Keratinocyte (primary cell): ENCODE data around the gene DLG4. TPM values are rescaled to one million over a fixed set of nuclear protein-coding genes. Genes with fewer than 3 reads are reported as not detected.

ENCODE experiments used
- DNase-seq: peaks from one replicate; pipeline ENCODE4 v3.0.0-alpha.2; 2011; ENCODE audit warnings: low read depth, missing footprints, low spot score
- FAIRE-seq: peaks from 2 replicates; lab custom pipeline; 2011; peaks lifted over from hg19 to GRCh38; lab: Jason Lieb, UNC
- H2AFZ ChIP-seq: 2 replicates; pipeline ENCODE4 v1.6.0; 2012; ENCODE audit warnings: low read length, control low read depth, inconsistent platforms; ENCODE audit not compliant: control insufficient read depth
- H3K27ac ChIP-seq: 2 replicates; pipeline ENCODE4 v1.5.1; 2011; ENCODE audit warnings: low read length; ENCODE audit not compliant: control insufficient read depth, insufficient read depth
- H3K27me3 ChIP-seq: 3 replicates; pipeline ENCODE4 v1.6.0; 2011; ENCODE audit warnings: low read length; ENCODE audit not compliant: control insufficient read depth, insufficient read depth; ENCODE audit errors: extremely low read depth
- H3K36me3 ChIP-seq, 2 experiments: 2 replicates in 1 of 2; 3 replicates in 1 of 2; pipeline ENCODE4 v1.5.1; 2011; ENCODE audit warnings: low read length in 2 of 2, mild to moderate bottlenecking in 1 of 2; ENCODE audit not compliant: control insufficient read depth in 2 of 2, insufficient read depth in 2 of 2; ENCODE audit errors: extremely low read depth in 1 of 2
- H3K4me1 ChIP-seq: 3 replicates; pipeline ENCODE4 v1.5.1; 2011; ENCODE audit warnings: low read length; ENCODE audit not compliant: control insufficient read depth, insufficient read depth; ENCODE audit errors: extremely low read depth
- H3K4me2 ChIP-seq: 3 replicates; pipeline ENCODE4 v1.6.0; 2011; ENCODE audit warnings: low read depth, low read length; ENCODE audit not compliant: control insufficient read depth, insufficient read depth; ENCODE audit errors: extremely low read depth
- H3K4me3 ChIP-seq, 3 experiments: fragments of 200-600 bp in 1 of 3; sonication (generic) in 1 of 3; 2 replicates in 2 of 3; 3 replicates in 1 of 3; pipeline ENCODE4 v1.5.1; 2011 to 2016; ENCODE audit warnings: low read length in 3 of 3, mild to moderate bottlenecking in 3 of 3, control low read depth in 2 of 3, inconsistent platforms in 1 of 3, low read depth in 1 of 3, mixed read lengths in 1 of 3, mixed run types in 1 of 3, moderate library complexity in 1 of 3; ENCODE audit not compliant: control insufficient read depth in 2 of 3, insufficient read depth in 2 of 3; ENCODE audit errors: extremely low read depth in 1 of 3
- H3K79me2 ChIP-seq: 2 replicates; pipeline ENCODE4 v1.6.0; 2012; ENCODE audit warnings: low read length; ENCODE audit not compliant: control insufficient read depth, insufficient read depth
- H3K9ac ChIP-seq: 3 replicates; pipeline ENCODE4 v1.6.0; 2011; ENCODE audit warnings: low read length; ENCODE audit not compliant: control insufficient read depth, insufficient read depth; ENCODE audit errors: extremely low read depth
- H3K9me1 ChIP-seq: 3 replicates; pipeline ENCODE4 v1.6.0; 2011; ENCODE audit warnings: low read length; ENCODE audit not compliant: control insufficient read depth, insufficient read depth; ENCODE audit errors: extremely low read depth
- H3K9me3 ChIP-seq: 2 replicates; pipeline ENCODE4 v1.5.1; 2012; ENCODE audit warnings: low read depth, low read length; ENCODE audit not compliant: control insufficient read depth
- H4K20me1 ChIP-seq: 3 replicates; pipeline ENCODE4 v1.6.0; 2011; ENCODE audit warnings: low read length; ENCODE audit not compliant: control insufficient read depth, insufficient read depth; ENCODE audit errors: extremely low read depth
- EZH2 ChIP-seq: IDR thresholded peaks from one replicate; pipeline ENCODE4 v1.6.1; 2012; ENCODE audit warnings: inconsistent platforms, mild to moderate bottlenecking, low read length, moderate library complexity
- dilution Hi-C: fragments of 300-500 bp; cut with MboI; formaldehyde crosslinking; loops from one replicate; pipeline ENCODE4 v1.7.0; 2020; ENCODE audit warnings: low sequenced_read_pairs; ENCODE audit not compliant: extremely low pct_ligation_motif_present
- polyA plus RNA-seq, 5 experiments: library from polyadenylated mRNA; depleted of rRNA in 3 of 5; stranded (reverse) in 3 of 5; stranded (forward) in 1 of 5; unstranded in 1 of 5; fragments of >200 nt; gene quantifications; 1 replicate in 1 of 5; 2 replicates in 3 of 5; 3 replicates in 1 of 5; pipeline versions ENCODE4 v1.2.1 to v1.2.3, GENCODE V29; 2011 to 2012; ENCODE audit warnings: missing spikeins in 2 of 5, low read depth in 1 of 5, low replicate concordance in 1 of 5
- TF ChIP-seq, protein P1 (sequence below), 3 experiments: IDR thresholded peaks in 1 of 3; conservative IDR thresholded peaks in 1 of 3; optimal IDR thresholded peaks in 1 of 3; 2 replicates in 2 of 3; 3 replicates in 1 of 3; pipeline versions ENCODE3 to v1.5.1; 2011; ENCODE audit warnings: low read length in 3 of 3, mild to moderate bottlenecking in 3 of 3, moderate library complexity in 2 of 3, control low read depth in 1 of 3, inconsistent platforms in 1 of 3; ENCODE audit not compliant: insufficient read depth in 2 of 3; ENCODE audit errors: extremely low read depth in 1 of 3

The DLG4 gene
- polyA plus RNA-seq, 1 donor (not counting 4 experiments of a cell fraction or from before 2014, with no cell fraction given) = 4.5 TPM

GRCh38 chr17:7260651-7261378 is 41.2 kb upstream of the DLG4 start:
- FAIRE-seq = no peak
- Histone ChIP-seq H3K27me3 (no peaks in the 10 kb centered on the region), H3K9ac (peak overlapping the region; percentile 74), H3K4me1 (peaks cover 34% of the 10 kb centered on the region), H2AFZ (peak overlapping the region; percentile 79), H4K20me1 (no peaks in the 10 kb centered on the region), H3K36me3 (peaks cover 4 to 31% of the 10 kb centered on the region in 2 experiments), H3K4me3 (peak overlapping the region; percentile 41 to 42 (median 41)), H3K9me1 (no peaks in the 10 kb centered on the region), H3K79me2 (no peaks in the 10 kb centered on the region), H3K27ac (peak overlapping the region; percentile 40), H3K9me3 (no peaks in the 10 kb centered on the region), H3K4me2 (peak overlapping the region; percentile 92)
- TF ChIP-seq, protein P1, sequence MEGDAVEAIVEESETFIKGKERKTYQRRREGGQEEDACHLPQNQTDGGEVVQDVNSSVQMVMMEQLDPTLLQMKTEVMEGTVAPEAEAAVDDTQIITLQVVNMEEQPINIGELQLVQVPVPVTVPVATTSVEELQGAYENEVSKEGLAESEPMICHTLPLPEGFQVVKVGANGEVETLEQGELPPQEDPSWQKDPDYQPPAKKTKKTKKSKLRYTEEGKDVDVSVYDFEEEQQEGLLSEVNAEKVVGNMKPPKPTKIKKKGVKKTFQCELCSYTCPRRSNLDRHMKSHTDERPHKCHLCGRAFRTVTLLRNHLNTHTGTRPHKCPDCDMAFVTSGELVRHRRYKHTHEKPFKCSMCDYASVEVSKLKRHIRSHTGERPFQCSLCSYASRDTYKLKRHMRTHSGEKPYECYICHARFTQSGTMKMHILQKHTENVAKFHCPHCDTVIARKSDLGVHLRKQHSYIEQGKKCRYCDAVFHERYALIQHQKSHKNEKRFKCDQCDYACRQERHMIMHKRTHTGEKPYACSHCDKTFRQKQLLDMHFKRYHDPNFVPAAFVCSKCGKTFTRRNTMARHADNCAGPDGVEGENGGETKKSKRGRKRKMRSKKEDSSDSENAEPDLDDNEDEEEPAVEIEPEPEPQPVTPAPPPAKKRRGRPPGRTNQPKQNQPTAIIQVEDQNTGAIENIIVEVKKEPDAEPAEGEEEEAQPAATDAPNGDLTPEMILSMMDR (optimal IDR thresholded peaks at IDR 0.05 in 1 of 3, IDR thresholded peaks at IDR 0.05 in 1 of 3, conservative IDR thresholded peaks at IDR 0.05 in 1 of 3; ENCODE audit: extremely low read depth in 1 of 3, insufficient read depth in 2 of 3, low read length in 3 of 3) = no peak
- dilution Hi-C loops = no loop called here
- no peak for DNase-seq

DNA sequence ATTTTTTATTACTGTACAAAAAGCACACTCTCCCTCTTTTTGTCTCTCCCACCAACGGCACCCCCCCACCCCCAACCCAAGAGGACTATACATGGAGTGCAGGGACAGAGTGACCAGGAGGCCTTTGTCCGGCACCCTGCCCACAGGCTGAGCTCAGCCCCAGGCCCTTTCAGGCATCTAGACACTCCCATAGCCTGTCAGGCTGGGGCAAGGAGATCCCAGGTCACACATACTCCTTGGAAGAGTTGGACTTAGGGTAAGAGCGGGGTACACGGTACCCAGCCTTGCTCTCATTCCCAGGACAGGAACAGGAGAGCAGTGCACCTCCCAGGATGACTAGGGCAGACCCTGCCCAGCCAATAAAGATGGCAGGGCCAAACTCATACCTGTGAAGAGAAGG is 40.5 kb upstream of the DLG4 start:
- Histone ChIP-seq H3K4me2 (peak overlapping the region; percentile 92), H3K4me3 (peak overlapping the region in 1 of 3 experiments; percentile 41), H3K9me1 (no peaks in the 10 kb centered on the region), H3K27me3 (no peaks in the 10 kb centered on the region), H3K36me3 (peaks cover 4 to 31% of the 10 kb centered on the region in 2 experiments), H4K20me1 (no peaks in the 10 kb centered on the region), H3K9me3 (no peaks in the 10 kb centered on the region), H3K9ac (peak overlapping the region; percentile 74), H3K79me2 (no peaks in the 10 kb centered on the region), H3K27ac (peak overlapping the region; percentile 36), H3K4me1 (peaks cover 34% of the 10 kb centered on the region), H2AFZ (no peak overlapping the region)
- FAIRE-seq (no peak), DNase-seq (no peak)
- dilution Hi-C loops = no loop called here
- TF ChIP-seq, protein P1 (optimal IDR thresholded peaks at IDR 0.05 in 1 of 3, IDR thresholded peaks at IDR 0.05 in 1 of 3, conservative IDR thresholded peaks at IDR 0.05 in 1 of 3; ENCODE audit: extremely low read depth in 1 of 3, insufficient read depth in 2 of 3, low read length in 3 of 3) = no peak
- TF ChIP-seq EZH2 = no peak
